ENCODE results near the gene BNC2.
A peak's percentile ranks its signal among the peaks of the same experiment; 100 is the strongest.

BNC2 gene

DNA sequence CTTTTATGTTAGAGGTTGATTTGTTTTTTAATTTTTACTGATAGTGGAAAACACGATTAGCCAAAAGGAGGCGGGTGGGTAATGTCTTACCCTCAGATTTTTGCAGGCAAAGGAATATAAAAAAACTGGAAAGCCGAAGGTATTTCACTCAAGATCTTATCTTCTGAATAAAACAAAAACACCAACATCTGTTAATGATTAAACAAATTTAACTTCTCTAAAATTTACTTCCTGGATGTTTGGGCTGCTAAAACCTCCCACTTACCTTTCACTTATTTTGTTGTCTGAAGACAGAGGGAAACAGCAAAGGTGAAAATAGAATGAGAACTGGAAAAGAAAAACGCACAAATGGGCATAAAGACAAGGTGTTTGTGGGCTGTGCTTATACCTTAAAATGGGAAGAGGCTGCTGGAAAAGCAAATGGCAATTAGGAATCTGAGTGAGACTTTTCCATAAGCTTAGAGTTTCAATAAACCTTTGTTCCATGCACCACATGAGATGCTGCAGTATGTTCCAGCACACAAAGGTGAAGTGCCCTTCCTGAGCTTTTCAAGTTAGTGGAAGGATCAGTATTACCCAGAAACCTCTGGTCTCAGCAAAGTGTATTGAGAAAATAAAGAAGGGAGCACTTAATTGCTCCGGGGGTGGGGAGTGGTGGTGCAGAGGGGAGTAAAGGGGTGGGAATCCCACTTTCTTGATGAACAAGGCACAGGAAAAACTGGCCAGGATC lies 298.3 kb downstream of the BNC2 start:
- no peak overlapping the region for H3K4me3 ChIP-seq (ENCODE audit: extremely low read depth, insufficient read depth, low read length, poor library complexity, severe bottlenecking)
- 68 to 73% methylated on average over 3 to 5 of the region's 5 CpGs for WGBS, 2 experiments (ENCODE audit: insufficient coverage in 2 of 2)
- H3K9me3 ChIP-seq (ENCODE audit: control insufficient read depth, low read length) = no peaks in the 10 kb centered on the region
- no peak overlapping the region for H3K27ac ChIP-seq (ENCODE audit: low read depth, low read length, severe bottlenecking)
- H3K36me3 ChIP-seq (ENCODE audit: control insufficient read depth, insufficient read depth, low read length) = no peaks in the 10 kb centered on the region
- H3K4me1 ChIP-seq (ENCODE audit: control insufficient read depth, insufficient read depth, low read length, poor library complexity, severe bottlenecking) = no peaks in the 10 kb centered on the region

- WGBS, 2 experiments (ENCODE audit: insufficient coverage in 2 of 2) = 80 to 95% methylated on average over 1 to 4 of the region's 7 CpGs
- H3K4me1 ChIP-seq (ENCODE audit: control insufficient read depth, insufficient read depth, low read length, poor library complexity, severe bottlenecking) = no peaks in the 10 kb centered on the region
- H3K27ac ChIP-seq (ENCODE audit: low read depth, low read length, severe bottlenecking) = no peak overlapping the region
- no peaks in the 10 kb centered on the region for H3K36me3 ChIP-seq (ENCODE audit: control insufficient read depth, insufficient read depth, low read length)
- H3K4me3 ChIP-seq (ENCODE audit: extremely low read depth, insufficient read depth, low read length, poor library complexity, severe bottlenecking) = no peak overlapping the region
- H3K9me3 ChIP-seq (ENCODE audit: control insufficient read depth, low read length) = no peaks in the 10 kb centered on the region
Observed at GRCh38 chr9:16571127-16571802, 299.2 kb downstream of the BNC2 start.

- H3K36me3 ChIP-seq (ENCODE audit: control insufficient read depth, insufficient read depth, low read length) = no peaks in the 10 kb centered on the region
- H3K4me3 ChIP-seq (ENCODE audit: extremely low read depth, insufficient read depth, low read length, poor library complexity, severe bottlenecking) = no peak overlapping the region
Observed at GRCh38 chr9:16563446-16563845, 307.0 kb downstream of the BNC2 start.

DNA sequence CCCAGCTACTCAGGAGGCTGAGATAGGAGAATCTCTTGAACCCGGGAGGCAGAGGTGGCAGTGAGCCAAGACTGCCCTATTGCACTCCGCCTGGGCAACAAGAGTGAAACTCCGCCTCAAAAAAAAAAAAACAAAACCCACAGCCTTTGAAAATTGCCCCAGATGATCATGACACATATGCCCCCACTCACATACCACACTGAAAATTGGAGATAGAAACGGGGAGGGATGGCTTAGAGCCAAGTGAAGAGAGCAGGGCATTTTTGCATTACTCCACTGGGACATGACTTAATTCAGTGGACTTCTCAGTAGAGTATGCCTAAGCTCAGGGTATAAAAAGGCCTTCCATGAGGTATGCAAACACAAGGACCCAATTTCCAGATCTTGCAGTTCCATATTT lies 309.3 kb downstream of the BNC2 start:
- no peak overlapping the region for H3K27ac ChIP-seq (ENCODE audit: low read depth, low read length, severe bottlenecking)

More at GRCh38 chr9:16563446-16563845, 307.0 kb downstream of the BNC2 start:
- Histone ChIP-seq H3K4me1 (ENCODE audit: control insufficient read depth, insufficient read depth, low read length, poor library complexity, severe bottlenecking) (no peaks in the 10 kb centered on the region), H3K27ac (ENCODE audit: low read depth, low read length, severe bottlenecking) (no peak overlapping the region), H3K9me3 (ENCODE audit: control insufficient read depth, low read length) (no peaks in the 10 kb centered on the region)
- WGBS, 2 experiments (ENCODE audit: insufficient coverage in 2 of 2) = 100% methylated on average over 1 of the region's 2 CpGs; no CpG with 5 or more reads in 1 of the 2 experiments

DNA sequence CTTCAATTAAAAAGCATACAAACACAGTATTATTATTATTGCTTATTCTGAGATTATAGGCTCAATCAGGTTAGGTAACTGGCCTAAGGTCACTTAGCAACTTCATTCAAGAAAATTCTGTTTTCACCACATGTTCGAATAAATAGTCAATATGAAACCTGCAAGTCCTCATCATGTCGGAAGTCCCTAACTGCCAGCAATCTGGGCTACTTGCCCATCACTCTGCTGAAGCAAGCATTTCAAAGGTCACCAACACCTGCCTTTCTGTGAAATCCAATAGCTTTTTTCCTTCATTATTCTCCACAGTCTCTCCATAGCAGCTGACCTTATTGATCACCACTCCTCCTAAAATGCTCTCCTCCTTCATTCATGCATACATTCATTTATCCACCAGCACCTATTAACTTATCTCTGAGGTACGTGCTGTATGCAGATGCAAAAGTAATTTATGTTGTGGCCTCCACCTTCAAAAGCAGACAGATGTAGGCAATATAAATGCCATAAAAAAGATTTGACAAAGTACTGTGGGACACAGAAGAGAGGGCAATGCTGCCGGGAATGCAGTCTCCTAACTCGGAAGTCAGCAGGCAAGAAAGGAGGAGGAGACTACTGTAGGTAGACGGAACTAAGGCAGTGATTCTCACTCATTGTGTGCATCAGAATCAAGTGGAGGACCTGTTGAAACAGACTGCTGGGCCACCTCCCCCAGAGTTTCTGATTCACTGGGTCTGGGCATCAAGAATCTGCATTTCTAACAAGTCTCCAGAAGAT lies 310.9 kb downstream of the BNC2 start:
- no peak overlapping the region for H3K4me3 ChIP-seq (ENCODE audit: extremely low read depth, insufficient read depth, low read length, poor library complexity, severe bottlenecking)
- no peaks in the 10 kb centered on the region for H3K36me3 ChIP-seq (ENCODE audit: control insufficient read depth, insufficient read depth, low read length)
- no peak overlapping the region for H3K27ac ChIP-seq (ENCODE audit: low read depth, low read length, severe bottlenecking)
- H3K4me1 ChIP-seq (ENCODE audit: control insufficient read depth, insufficient read depth, low read length, poor library complexity, severe bottlenecking) = no peaks in the 10 kb centered on the region
- H3K9me3 ChIP-seq (ENCODE audit: control insufficient read depth, low read length) = no peaks in the 10 kb centered on the region
- WGBS, 2 experiments (ENCODE audit: insufficient coverage in 2 of 2) = 79 to 86% methylated on average over 5 of the region's 6 CpGs

More for the DNA sequence above, 309.3 kb downstream of the BNC2 start:
- Histone ChIP-seq H3K36me3 (ENCODE audit: control insufficient read depth, insufficient read depth, low read length) (no peaks in the 10 kb centered on the region), H3K4me3 (ENCODE audit: extremely low read depth, insufficient read depth, low read length, poor library complexity, severe bottlenecking) (no peak overlapping the region), H3K9me3 (ENCODE audit: control insufficient read depth, low read length) (no peaks in the 10 kb centered on the region), H3K4me1 (ENCODE audit: control insufficient read depth, insufficient read depth, low read length, poor library complexity, severe bottlenecking) (no peaks in the 10 kb centered on the region)
- 86 to 100% methylated on average over 1 to 3 of the region's 4 CpGs for WGBS, 2 experiments (ENCODE audit: insufficient coverage in 2 of 2)

GRCh38 chr9:16555802-16556201 lies 314.7 kb downstream of the BNC2 start:
- peaks cover 4% of the 10 kb centered on the region for H3K36me3 ChIP-seq (ENCODE audit: control insufficient read depth, insufficient read depth, low read length)
- WGBS, 2 experiments (ENCODE audit: insufficient coverage in 2 of 2) = 100% methylated on average over 1 of the region's 1 CpG
- no peaks in the 10 kb centered on the region for H3K4me1 ChIP-seq (ENCODE audit: control insufficient read depth, insufficient read depth, low read length, poor library complexity, severe bottlenecking)
- no peak overlapping the region for H3K4me3 ChIP-seq (ENCODE audit: extremely low read depth, insufficient read depth, low read length, poor library complexity, severe bottlenecking)
- H3K27ac ChIP-seq (ENCODE audit: low read depth, low read length, severe bottlenecking) = no peak overlapping the region
- H3K9me3 ChIP-seq (ENCODE audit: control insufficient read depth, low read length) = no peaks in the 10 kb centered on the region

DNA sequence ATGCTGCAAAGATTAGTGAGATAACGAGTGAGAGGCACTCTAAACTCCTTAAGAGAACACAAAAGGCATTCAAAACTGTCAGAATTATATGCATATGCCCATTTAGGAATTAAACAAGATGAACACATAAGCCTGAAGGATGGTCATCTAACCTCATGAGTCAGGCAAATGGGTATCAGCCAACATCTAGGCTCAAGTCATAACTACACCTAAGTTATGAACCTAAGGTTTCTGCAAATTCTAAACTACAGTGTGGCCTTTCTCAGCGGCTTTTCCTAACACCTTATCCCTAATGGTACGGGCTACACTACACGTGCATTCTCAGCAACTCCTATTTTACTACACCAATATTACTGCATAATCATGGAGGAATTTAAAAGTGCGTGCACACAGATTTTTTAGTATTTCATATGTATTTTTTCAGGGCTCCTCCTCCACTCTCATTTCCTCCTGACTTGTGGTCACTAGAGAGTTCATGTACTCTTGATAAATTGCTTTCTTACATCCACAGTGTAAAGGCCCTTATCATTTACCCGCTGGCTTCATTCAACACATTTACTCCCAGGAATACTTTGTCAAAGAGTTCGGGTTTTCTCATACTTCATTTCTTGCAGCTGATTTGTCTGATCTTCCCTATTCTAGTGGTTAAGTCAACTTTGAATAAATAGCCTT lies 316.5 kb downstream of the BNC2 start:
- Histone ChIP-seq H3K4me1 (ENCODE audit: control insufficient read depth, insufficient read depth, low read length, poor library complexity, severe bottlenecking) (no peaks in the 10 kb centered on the region), H3K9me3 (ENCODE audit: control insufficient read depth, low read length) (no peaks in the 10 kb centered on the region)
- 89 to 90% methylated on average over 3 of the region's 7 CpGs for WGBS, 2 experiments (ENCODE audit: insufficient coverage in 2 of 2)

DNA sequence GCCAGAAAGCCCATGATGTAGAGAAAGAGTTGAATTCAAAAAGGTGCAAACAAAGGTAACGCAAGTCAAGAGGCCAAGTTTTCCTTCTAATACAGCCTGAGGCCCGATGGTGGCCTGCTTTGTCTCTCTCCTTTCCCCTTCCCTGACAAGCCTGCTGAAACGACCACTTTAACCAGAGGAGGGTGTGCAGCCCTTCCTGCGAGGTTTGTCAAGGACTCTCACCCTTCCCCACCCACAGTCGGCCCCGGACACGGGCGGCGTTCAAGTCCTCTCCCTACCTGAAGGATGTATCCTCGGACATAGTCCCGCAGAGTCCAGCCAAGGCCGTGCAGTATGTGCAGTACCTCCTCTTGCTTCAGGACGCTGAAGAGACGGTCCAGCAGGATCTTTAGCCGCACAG lies 318.2 kb downstream of the BNC2 start:
- Histone ChIP-seq H3K27ac (ENCODE audit: low read depth, low read length, severe bottlenecking) (no peak overlapping the region), H3K4me1 (ENCODE audit: control insufficient read depth, insufficient read depth, low read length, poor library complexity, severe bottlenecking) (no peaks in the 10 kb centered on the region), H3K4me3 (ENCODE audit: extremely low read depth, insufficient read depth, low read length, poor library complexity, severe bottlenecking) (no peak overlapping the region), H3K9me3 (ENCODE audit: control insufficient read depth, low read length) (no peaks in the 10 kb centered on the region), H3K36me3 (ENCODE audit: control insufficient read depth, insufficient read depth, low read length) (peaks cover 4% of the 10 kb centered on the region)
- WGBS, 2 experiments (ENCODE audit: insufficient coverage in 2 of 2) = 88 to 91% methylated on average over 7 to 15 of the region's 15 CpGs

More for the DNA sequence above, 316.5 kb downstream of the BNC2 start:
- H3K4me3 ChIP-seq (ENCODE audit: extremely low read depth, insufficient read depth, low read length, poor library complexity, severe bottlenecking) = no peak overlapping the region
- peaks cover 4% of the 10 kb centered on the region for H3K36me3 ChIP-seq (ENCODE audit: control insufficient read depth, insufficient read depth, low read length)
- peak overlapping the region; percentile 26 for H3K27ac ChIP-seq (ENCODE audit: low read depth, low read length, severe bottlenecking)

DNA sequence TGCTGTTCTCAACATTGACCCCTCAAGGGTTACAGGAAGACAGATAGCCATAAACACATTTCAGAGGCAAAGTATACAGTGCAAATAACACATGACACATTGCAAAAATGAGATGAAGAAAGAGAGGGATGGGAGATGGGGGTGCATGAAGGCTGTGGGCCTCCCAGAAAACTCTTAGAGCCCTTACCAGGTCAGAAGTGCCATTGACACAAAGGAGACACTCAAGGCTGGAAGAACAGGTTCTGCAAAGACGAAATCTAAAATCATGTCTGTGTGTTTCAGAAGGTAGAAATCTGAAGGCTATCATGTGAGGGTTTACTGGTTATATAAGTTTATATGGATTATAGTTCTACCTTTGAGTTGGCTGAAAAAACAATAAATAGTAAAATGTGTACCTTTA lies 318.8 kb downstream of the BNC2 start:
- no peak overlapping the region for H3K27ac ChIP-seq (ENCODE audit: low read depth, low read length, severe bottlenecking)
- H3K4me1 ChIP-seq (ENCODE audit: control insufficient read depth, insufficient read depth, low read length, poor library complexity, severe bottlenecking) = no peaks in the 10 kb centered on the region
- no peak overlapping the region for H3K4me3 ChIP-seq (ENCODE audit: extremely low read depth, insufficient read depth, low read length, poor library complexity, severe bottlenecking)
- H3K36me3 ChIP-seq (ENCODE audit: control insufficient read depth, insufficient read depth, low read length) = peaks cover 4% of the 10 kb centered on the region
- no peaks in the 10 kb centered on the region for H3K9me3 ChIP-seq (ENCODE audit: control insufficient read depth, low read length)
- WGBS, 2 experiments (ENCODE audit: insufficient coverage in 2 of 2) = 88 to 100% methylated on average over 1 of the region's 1 CpG

DNA sequence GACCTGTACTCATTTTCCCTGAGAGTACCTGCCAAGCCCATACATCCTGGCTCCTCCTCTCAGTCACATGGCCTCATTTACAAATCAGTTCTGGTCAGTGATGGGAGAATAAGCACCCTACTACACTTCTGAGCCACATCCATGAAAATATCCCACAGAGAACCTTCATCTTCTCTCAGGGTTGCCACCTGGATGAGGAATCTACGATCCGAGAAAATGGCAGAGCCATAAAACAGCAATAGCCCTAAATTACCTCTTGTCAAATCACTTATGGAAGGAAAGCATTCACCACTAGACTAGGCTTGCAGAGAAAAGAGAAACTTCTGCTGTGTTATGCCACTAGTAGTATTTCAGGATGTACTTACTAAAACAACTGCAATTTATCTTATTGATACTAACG lies 324.8 kb downstream of the BNC2 start:
- 100% methylated on average over 1 of the region's 3 CpGs; no CpG with 5 or more reads in 1 of the 2 experiments for WGBS, 2 experiments (ENCODE audit: insufficient coverage in 2 of 2)
- Histone ChIP-seq H3K4me3 (ENCODE audit: extremely low read depth, insufficient read depth, low read length, poor library complexity, severe bottlenecking) (no peak overlapping the region), H3K36me3 (ENCODE audit: control insufficient read depth, insufficient read depth, low read length) (no peaks in the 10 kb centered on the region), H3K27ac (ENCODE audit: low read depth, low read length, severe bottlenecking) (no peak overlapping the region), H3K4me1 (ENCODE audit: control insufficient read depth, insufficient read depth, low read length, poor library complexity, severe bottlenecking) (peaks cover 8% of the 10 kb centered on the region), H3K9me3 (ENCODE audit: control insufficient read depth, low read length) (no peaks in the 10 kb centered on the region)

All from mesodermal cell (in vitro differentiated cells).